Coronary artery (tissue), 2 donors: ENCODE measurements around the gene PIR.

Source experiments
- DNase-seq: peaks from one replicate; pipeline ENCODE4 v3.0.0-alpha.2; 2017; ENCODE audit warnings: low spot score
- H3K27ac ChIP-seq, 2 donors: fragments of 200-600 bp; sonication (generic); one replicate each; pipeline ENCODE4 v1.5.1; 2016 to 2019
- H3K4me3 ChIP-seq: fragments of 200-600 bp; sonication (generic); 2 replicates; pipeline ENCODE4 v1.5.1; 2016; ENCODE audit warnings: mild to moderate bottlenecking, moderate library complexity
- CTCF ChIP-seq: fragments of 200-600 bp; sonication (generic); IDR thresholded peaks from one replicate; pipeline ENCODE4 v1.5.1; 2019; ENCODE audit warnings: antibody characterized with exemption

The PIR gene

GRCh38 chrX:15451913-15452312 is 41.2 kb downstream of the PIR start:
- TF ChIP-seq CTCF: no peak
- no peak for DNase-seq
- no peak overlapping the region for H3K27ac ChIP-seq
- H3K4me3 ChIP-seq: no peak overlapping the region

- Histone ChIP-seq H3K27ac (no peak overlapping the region), H3K4me3 (no peak overlapping the region)
- DNase-seq: no peak
- TF ChIP-seq CTCF: no peak
Observed at GRCh38 chrX:15448010-15448639, 45.0 kb downstream of the PIR start.

- H3K4me3 ChIP-seq: no peak overlapping the region
- DNase-seq: no peak
- H3K27ac ChIP-seq: no peak overlapping the region
- no peak for TF ChIP-seq CTCF
Observed at GRCh38 chrX:15441464-15441863, 51.7 kb downstream of the PIR start.

GRCh38 chrX:15438332-15438731 is 54.8 kb downstream of the PIR start:
- H3K27ac ChIP-seq: no peak overlapping the region
- DNase-seq: no peak
- no peak for TF ChIP-seq CTCF

GRCh38 chrX:15437724-15438123 is 55.4 kb downstream of the PIR start:
- DNase-seq: no peak
- no peak overlapping the region for H3K27ac ChIP-seq
- H3K4me3 ChIP-seq: no peak overlapping the region
- TF ChIP-seq CTCF: no peak

More at GRCh38 chrX:15438332-15438731, 54.8 kb downstream of the PIR start:
- no peak overlapping the region for H3K4me3 ChIP-seq

- DNase-seq: no peak
- H3K27ac ChIP-seq: no peak overlapping the region
- no peak for TF ChIP-seq CTCF
- no peak overlapping the region for H3K4me3 ChIP-seq
Observed at GRCh38 chrX:15435836-15436619, 57.1 kb downstream of the PIR start.

- DNase-seq: no peak
- no peak for TF ChIP-seq CTCF
- H3K4me3 ChIP-seq: no peak overlapping the region
- H3K27ac ChIP-seq: no peak overlapping the region
Observed at GRCh38 chrX:15434205-15434604, 58.9 kb downstream of the PIR start.
